Ovary (tissue), 9 donors: ENCODE data around the gene TRPV3. TPM values are rescaled to one million over a fixed set of nuclear protein-coding genes. Genes with fewer than 3 reads are reported as not detected.

ENCODE experiments used
- DNase-seq, 5 donors: peaks; one replicate each; pipeline ENCODE4 v3.0.0-alpha.2; 2019 to 2020
- H3K27ac ChIP-seq, 2 donors: fragments of 200-600 bp; one replicate each; pipeline versions ENCODE4 v1.5.1 to v1.8.0; 2019 to 2022
- H3K27me3 ChIP-seq: fragments of 200-600 bp; one replicate; pipeline ENCODE4 v1.8.0; 2022
- H3K36me3 ChIP-seq: fragments of 200-600 bp; sonication (generic); one replicate; pipeline ENCODE4 v1.5.1; 2019
- H3K4me1 ChIP-seq: one replicate; pipeline ENCODE4 v1.8.1; 2013; ENCODE audit warnings: mild to moderate bottlenecking, moderate library complexity; ENCODE audit not compliant: insufficient read depth
- H3K4me3 ChIP-seq: fragments of 200-600 bp; sonication (generic); one replicate; pipeline ENCODE4 v1.5.1; 2017
- H3K9me3 ChIP-seq, 2 donors: fragments of 200-600 bp in 1 of 2; sonication (generic) in 1 of 2; one replicate each; pipeline versions ENCODE4 v1.5.1 to v1.8.1; 2013 to 2019; ENCODE audit warnings: mild to moderate bottlenecking in 1 of 2, moderate library complexity in 1 of 2
- CTCF ChIP-seq, 3 donors: fragments of 450-650 bp in 2 of 3; fragments of 200-600 bp in 1 of 3; IDR thresholded peaks; one replicate each; pipeline versions ENCODE4 v1.5.1 to v1.8.0; 2016 to 2022; ENCODE audit warnings: antibody characterized with exemption in 3 of 3, mild to moderate bottlenecking in 1 of 3
- EP300 ChIP-seq: sonication (generic); formaldehyde crosslinking; IDR thresholded peaks from one replicate; pipeline ENCODE4 v1.6.1; 2017; ENCODE audit warnings: antibody characterized with exemption
- POLR2A ChIP-seq: fragments of 450-650 bp; IDR thresholded peaks from one replicate; pipeline ENCODE4 v1.6.1; 2017; ENCODE audit warnings: antibody characterized with exemption, mild to moderate bottlenecking, moderate library complexity
- WGBS, 3 donors: extraction: QIAGEN DNeasy Blood & Tissue Kit in 1 of 3; methylation state at CpG; one replicate each; pipeline versions ENCODE4 v1.1.5 to v1.1.7; 2013 to 2017; 5-methylcytosine and 5-hydroxymethylcytosine counted together
- intact Hi-C, 4 donors: fragments of 100-400 bp; cut with DNase I; formaldehyde crosslinking; loops; one replicate each; pipeline versions ENCODE4 v1.11.0 to v1.15.1; 2022 to 2023
- polyA plus RNA-seq, 2 donors: library from polyadenylated mRNA; stranded (reverse); fragments of 200-250 nt in 1 of 2; fragments of 350-450 nt in 1 of 2; fragmentation: Illumina TruSeq in 1 of 2; extraction: RNeasy Lipid Tissue Mini Kit (QIAGEN cat#74804) in 1 of 2; gene quantifications; one replicate each; pipeline ENCODE4 v1.2.3, GENCODE V29; 2013 to 2014
- total RNA-seq, 7 donors: library from RNA; depleted of rRNA in 2 of 7; stranded (reverse); fragments of >200 nt in 2 of 7; fragmentation: NEBNext Ultra II Directional in 3 of 7; extraction: Animal tissue kit (Norgen Biotek cat#: 25700) in 3 of 7; gene quantifications; one replicate each; pipeline versions ENCODE4 v1.1.0 to v1.2.4, GENCODE V29; 2016 to 2023
- donor health status: DM: no; HTN: no; CAD: no; lungs with moderate emphysema.
- donor health status: DM: no; HTN: no; CAD: no.
- donor health status: Bipolar disorder and iron deficiency.
- donor health status: DM: yes; HTN: yes; CAD: no.
- donor health status: DM: no; HTN: no; CAD: no.
- donor health status: DM: yes; HTN: yes; CAD: no.

The TRPV3 gene
- total and polyA plus RNA-seq, 9 donors, result 0.12 to 5.8 (median 1.9) TPM

- Histone ChIP-seq H3K4me3 (no peak overlapping the region), H3K27me3 (no peaks in the 10 kb centered on the region), H3K4me1 (peaks cover 3% of the 10 kb centered on the region), H3K27ac (peak overlapping the region; percentile 20 to 43), H3K36me3 (no peaks in the 10 kb centered on the region), H3K9me3 (no peaks in the 10 kb centered on the region)
- 70 to 75% (median 74%) methylated on average over 23 of the region's 23 CpGs for WGBS, 3 donors
- intact Hi-C loops, result no loop called here
- DNase-seq, result no peak
- TF ChIP-seq CTCF (IDR thresholded peaks at IDR 0.05) (no peak), EP300 (no peak), POLR2A (no peak)
These were observed 44.1 kb downstream of the TRPV3 start for GRCh38 chr17:3513305-3514035.

GRCh38 chr17:3512505-3513171, 45.0 kb downstream of the TRPV3 start:
- H3K4me1 ChIP-seq, result peaks cover 3% of the 10 kb centered on the region
- whole genome bisulfite sequencing, 3 donors, result 20 to 29% (median 21%) methylated on average over 20 of the region's 20 CpGs
- H3K27ac ChIP-seq, result peak overlapping the region in 1 of 2 donors; percentile 49
- no peaks in the 10 kb centered on the region for H3K27me3 ChIP-seq
- no peak for TF ChIP-seq CTCF (IDR thresholded peaks at IDR 0.05)
- TF ChIP-seq POLR2A, result no peak
- no peak for TF ChIP-seq EP300
- no peaks in the 10 kb centered on the region for H3K36me3 ChIP-seq
- intact Hi-C loops, result no loop called here
- H3K4me3 ChIP-seq, result no peak overlapping the region
- no peaks in the 10 kb centered on the region for H3K9me3 ChIP-seq
- DNase-seq, result peak; percentile 62 to 81 (median 75)

GRCh38 chr17:3511852-3512504, 45.6 kb downstream of the TRPV3 start:
- H3K9me3 ChIP-seq, result no peaks in the 10 kb centered on the region
- no peak overlapping the region for H3K4me3 ChIP-seq
- H3K4me1 ChIP-seq, result peaks cover 3% of the 10 kb centered on the region
- 63 to 74% (median 69%) methylated on average over 8 of the region's 8 CpGs for WGBS, 3 donors
- H3K36me3 ChIP-seq, result no peaks in the 10 kb centered on the region
- intact Hi-C loops, result no loop called here
- no peak for DNase-seq
- TF ChIP-seq EP300 (no peak), CTCF (IDR thresholded peaks at IDR 0.05) (no peak), POLR2A (no peak)
- H3K27ac ChIP-seq, result peak overlapping the region in 1 of 2 donors; percentile 49
- no peaks in the 10 kb centered on the region for H3K27me3 ChIP-seq

- H3K9me3 ChIP-seq, result no peaks in the 10 kb centered on the region
- intact Hi-C loops, result no loop called here
- H3K36me3 ChIP-seq, result no peaks in the 10 kb centered on the region
- peaks cover 3% of the 10 kb centered on the region for H3K4me1 ChIP-seq
- TF ChIP-seq CTCF (IDR thresholded peaks at IDR 0.05) (no peak), EP300 (no peak), POLR2A (no peak)
- H3K27ac ChIP-seq, result no peak overlapping the region
- H3K4me3 ChIP-seq, result no peak overlapping the region
- no peak for DNase-seq
- 66% methylated on average over 7 of the region's 7 CpGs for WGBS, 3 donors
- H3K27me3 ChIP-seq, result no peaks in the 10 kb centered on the region
These were observed 47.5 kb downstream of the TRPV3 start for GRCh38 chr17:3510090-3510489.
